Measurements from ENCODE around the gene KRTAP20-2.

DNA sequence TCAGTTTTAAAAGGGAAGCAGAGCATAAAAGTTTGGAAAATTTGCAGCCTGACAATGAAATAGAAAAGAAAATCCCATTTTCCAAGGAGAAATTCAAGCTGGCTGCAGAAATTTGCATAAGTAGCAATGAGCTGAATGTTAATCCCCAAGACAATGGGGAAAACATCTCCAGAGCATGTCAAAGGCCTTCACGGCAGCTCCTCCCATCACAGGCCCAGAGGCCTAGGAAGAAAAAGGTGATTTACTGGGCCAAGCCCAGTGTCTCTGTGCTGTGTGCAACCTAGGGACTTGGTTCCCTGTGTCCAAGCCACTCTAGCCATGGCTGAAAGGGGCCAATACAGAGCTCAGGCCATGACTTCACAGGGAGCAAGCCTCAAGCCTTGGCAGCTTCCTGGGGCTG is 33.8 kb downstream of the KRTAP20-2 start:
- TF ChIP-seq, protein P1, sequence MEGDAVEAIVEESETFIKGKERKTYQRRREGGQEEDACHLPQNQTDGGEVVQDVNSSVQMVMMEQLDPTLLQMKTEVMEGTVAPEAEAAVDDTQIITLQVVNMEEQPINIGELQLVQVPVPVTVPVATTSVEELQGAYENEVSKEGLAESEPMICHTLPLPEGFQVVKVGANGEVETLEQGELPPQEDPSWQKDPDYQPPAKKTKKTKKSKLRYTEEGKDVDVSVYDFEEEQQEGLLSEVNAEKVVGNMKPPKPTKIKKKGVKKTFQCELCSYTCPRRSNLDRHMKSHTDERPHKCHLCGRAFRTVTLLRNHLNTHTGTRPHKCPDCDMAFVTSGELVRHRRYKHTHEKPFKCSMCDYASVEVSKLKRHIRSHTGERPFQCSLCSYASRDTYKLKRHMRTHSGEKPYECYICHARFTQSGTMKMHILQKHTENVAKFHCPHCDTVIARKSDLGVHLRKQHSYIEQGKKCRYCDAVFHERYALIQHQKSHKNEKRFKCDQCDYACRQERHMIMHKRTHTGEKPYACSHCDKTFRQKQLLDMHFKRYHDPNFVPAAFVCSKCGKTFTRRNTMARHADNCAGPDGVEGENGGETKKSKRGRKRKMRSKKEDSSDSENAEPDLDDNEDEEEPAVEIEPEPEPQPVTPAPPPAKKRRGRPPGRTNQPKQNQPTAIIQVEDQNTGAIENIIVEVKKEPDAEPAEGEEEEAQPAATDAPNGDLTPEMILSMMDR (IDR thresholded peaks at IDR 0.05), result no peak
- TF ChIP-seq POLR2A (IDR thresholded peaks at IDR 0.05), result no peak

All from lower leg skin (tissue), 3 donors.